ENCODE data around the gene YEATS4. TPM values are rescaled to one million over a fixed set of nuclear protein-coding genes. Genes with fewer than 3 reads are reported as not detected.

Gene YEATS4
- total RNA-seq, 1 donor from 2014 or later: 32.7 TPM

GRCh38 chr12:69383074-69383473, 23.5 kb downstream of the YEATS4 start:
- Mint-ChIP-seq H3K4me1 (ENCODE audit: low read depth) (no peaks in the 10 kb centered on the region), H3K9me3 (ENCODE audit: low read depth) (peaks cover under 1% of the 10 kb centered on the region), H3K36me3 (ENCODE audit: insufficient read depth) (peaks cover 37% of the 10 kb centered on the region), H3K27ac (no peak overlapping the region), H3K27me3 (no peaks in the 10 kb centered on the region), H3K4me3 (ENCODE audit: low read depth) (no peak overlapping the region)
- no peak for DNase-seq (ENCODE audit: low spot score, unreplicated experiment)
- TF ChIP-seq CTCF (IDR thresholded peaks at IDR 0.05; ENCODE audit: unreplicated experiment): no peak

- Mint-ChIP-seq H3K27ac (no peak overlapping the region), H3K4me1 (ENCODE audit: low read depth) (no peaks in the 10 kb centered on the region), H3K4me3 (ENCODE audit: low read depth) (no peak overlapping the region), H3K27me3 (no peaks in the 10 kb centered on the region), H3K9me3 (ENCODE audit: low read depth) (no peaks in the 10 kb centered on the region), H3K36me3 (ENCODE audit: insufficient read depth) (peaks cover 26% of the 10 kb centered on the region)
- no peak for DNase-seq (ENCODE audit: low spot score, unreplicated experiment)
- TF ChIP-seq CTCF (IDR thresholded peaks at IDR 0.05; ENCODE audit: unreplicated experiment): no peak
These were observed 25.5 kb downstream of the YEATS4 start for GRCh38 chr12:69385038-69385437.

GRCh38 chr12:69386921-69387320, 27.4 kb downstream of the YEATS4 start:
- H3K27ac Mint-ChIP-seq: no peak overlapping the region
- no peak for TF ChIP-seq CTCF (IDR thresholded peaks at IDR 0.05; ENCODE audit: unreplicated experiment)
- peaks cover 21% of the 10 kb centered on the region for H3K36me3 Mint-ChIP-seq (ENCODE audit: insufficient read depth)
- no peaks in the 10 kb centered on the region for H3K4me1 Mint-ChIP-seq (ENCODE audit: low read depth)
- no peak for DNase-seq (ENCODE audit: low spot score, unreplicated experiment)
- H3K9me3 Mint-ChIP-seq (ENCODE audit: low read depth): no peaks in the 10 kb centered on the region
- no peaks in the 10 kb centered on the region for H3K27me3 Mint-ChIP-seq
- H3K4me3 Mint-ChIP-seq (ENCODE audit: low read depth): no peak overlapping the region

GRCh38 chr12:69388371-69388770, 28.8 kb downstream of the YEATS4 start:
- H3K4me3 Mint-ChIP-seq (ENCODE audit: low read depth): no peak overlapping the region
- H3K36me3 Mint-ChIP-seq (ENCODE audit: insufficient read depth): peaks cover 14% of the 10 kb centered on the region
- no peak for DNase-seq (ENCODE audit: low spot score, unreplicated experiment)
- no peak overlapping the region for H3K27ac Mint-ChIP-seq
- H3K27me3 Mint-ChIP-seq: no peaks in the 10 kb centered on the region
- H3K4me1 Mint-ChIP-seq (ENCODE audit: low read depth): no peaks in the 10 kb centered on the region
- peak; percentile 55 for TF ChIP-seq CTCF (IDR thresholded peaks at IDR 0.05; ENCODE audit: unreplicated experiment)
- H3K9me3 Mint-ChIP-seq (ENCODE audit: low read depth): no peaks in the 10 kb centered on the region

GRCh38 chr12:69389831-69390230, 30.3 kb downstream of the YEATS4 start:
- H3K4me1 Mint-ChIP-seq (ENCODE audit: low read depth): no peaks in the 10 kb centered on the region
- H3K27me3 Mint-ChIP-seq: no peaks in the 10 kb centered on the region
- peaks cover 12% of the 10 kb centered on the region for H3K36me3 Mint-ChIP-seq (ENCODE audit: insufficient read depth)
- no peak overlapping the region for H3K4me3 Mint-ChIP-seq (ENCODE audit: low read depth)
- no peak for TF ChIP-seq CTCF (IDR thresholded peaks at IDR 0.05; ENCODE audit: unreplicated experiment)
- H3K9me3 Mint-ChIP-seq (ENCODE audit: low read depth): no peaks in the 10 kb centered on the region
- peak overlapping the region; percentile 11 for H3K27ac Mint-ChIP-seq
- DNase-seq (ENCODE audit: low spot score, unreplicated experiment): no peak

Measured in progenitor cell of endocrine pancreas (in vitro differentiated cells).